Embryonic facial prominence (tissue), 1 donor: ENCODE data around the gene PIR.

Source experiments
- DNase-seq: peaks from one replicate; pipeline ENCODE4 v3.0.0-alpha.2; 2016; ENCODE audit errors: extremely low spot score

The PIR gene

GRCh38 chrX:15493118-15493962, at the start of gene PIR:
Gene PIR (minus strand): TSS chrX:15493333. CDS start chrX:15491257, 2,076 bp downstream.
- DNase-seq, result no peak

- DNase-seq, result no peak
These were observed 37.2 kb upstream of the PIR start for GRCh38 chrX:15530318-15530717.

GRCh38 chrX:15529165-15529564, 36.0 kb upstream of the PIR start:
- DNase-seq, result no peak

- no peak for DNase-seq
These were observed 32.7 kb upstream of the PIR start for GRCh38 chrX:15525664-15526416.

- no peak for DNase-seq
These were observed 31.3 kb upstream of the PIR start for GRCh38 chrX:15524417-15524816.

- DNase-seq, result no peak
These were observed 30.0 kb upstream of the PIR start for GRCh38 chrX:15523088-15523487.

GRCh38 chrX:15522464-15522863, 29.3 kb upstream of the PIR start:
- no peak for DNase-seq

GRCh38 chrX:15515931-15516330, 22.8 kb upstream of the PIR start:
- no peak for DNase-seq

- DNase-seq, result no peak
These were observed 21.1 kb upstream of the PIR start for GRCh38 chrX:15514279-15514678.

- no peak for DNase-seq
These were observed 19.4 kb upstream of the PIR start for GRCh38 chrX:15512401-15512965.

GRCh38 chrX:15511563-15511962, 18.4 kb upstream of the PIR start:
- no peak for DNase-seq

- DNase-seq, result no peak
These were observed 16.7 kb upstream of the PIR start for GRCh38 chrX:15509845-15510244.

- no peak for DNase-seq
These were observed 13.9 kb upstream of the PIR start for GRCh38 chrX:15507005-15507404.

GRCh38 chrX:15505101-15505500, 12.0 kb upstream of the PIR start:
- DNase-seq, result no peak

GRCh38 chrX:15504661-15505060, 11.5 kb upstream of the PIR start:
- DNase-seq, result no peak

- no peak for DNase-seq
These were observed 8.4 kb upstream of the PIR start for GRCh38 chrX:15501506-15501905.

GRCh38 chrX:15500497-15500966, 7.4 kb upstream of the PIR start, which contains the start of gene BMX:
Gene BMX (plus strand): TSS chrX:15500807. CDS start chrX:15508354, 7,547 bp downstream.
- no peak for DNase-seq

- no peak for DNase-seq
These were observed 6.8 kb upstream of the PIR start for GRCh38 chrX:15499976-15500375.

- no peak for DNase-seq
These were observed 5.6 kb upstream of the PIR start for GRCh38 chrX:15498741-15499140.

GRCh38 chrX:15497865-15498264, 4.7 kb upstream of the PIR start:
- DNase-seq, result no peak

- no peak for DNase-seq
These were observed 3.7 kb upstream of the PIR start for GRCh38 chrX:15496824-15497223.

- DNase-seq, result no peak
These were observed 2.7 kb upstream of the PIR start for GRCh38 chrX:15495801-15496200.

- DNase-seq, result no peak
These were observed 664 bp downstream of the PIR start for GRCh38 chrX:15492469-15492868.
